ENCODE results near the gene TRABD2B. TPM values are rescaled to one million over a fixed set of nuclear protein-coding genes. Genes with fewer than 3 reads are reported as not detected.

TRABD2B gene
- total and polyA plus RNA-seq, 2 of the 4 experiments (the other 2 are of a cell fraction): not detected

GRCh38 chr1:47841356-47841755 lies 155.8 kb downstream of the TRABD2B start:
- WGBS, 2 experiments (ENCODE audit: extremely low coverage in 2 of 2, insufficient read length in 1 of 2): no CpG with 5 or more reads among the region's 3 CpGs
- ATAC-seq (ENCODE audit: low read depth): no peak
- DNase-seq: no peak
- H3K23ac ChIP-seq (ENCODE audit: low read depth, low read length): no peak overlapping the region
- no peak overlapping the region for H2BK15ac ChIP-seq (ENCODE audit: low read depth, low read length)
- no peak overlapping the region for H3K27ac ChIP-seq (ENCODE audit: insufficient read depth, low read length)
- H2AK5ac ChIP-seq (ENCODE audit: low read depth, low read length): no peak overlapping the region
- no peak overlapping the region for H3K14ac ChIP-seq (replicated peaks; ENCODE audit: low read depth, low read length)
- dilution Hi-C loops (cut with HindIII; ENCODE audit: low sequenced_read_pairs, unreplicated experiment) (no loop called here), in situ Hi-C loops (cut with MboI; ENCODE audit: low sequenced_read_pairs) (no loop called here), intact Hi-C loops (cut with micrococcal nuclease) (no loop called here)
- H3K18ac ChIP-seq (ENCODE audit: low read depth, low read length): no peak overlapping the region
- H3K4me1 ChIP-seq (ENCODE audit: control insufficient read depth, insufficient read depth, low read length): no peaks in the 10 kb centered on the region
- no peak overlapping the region for H2AK9ac ChIP-seq (replicated peaks; ENCODE audit: low read depth, low read length, poor library complexity)
- no peaks in the 10 kb centered on the region for H3K27me3 ChIP-seq (ENCODE audit: control insufficient read depth, insufficient read depth, low read length)
- H4K20me1 ChIP-seq (ENCODE audit: insufficient read depth, low read length): no peaks in the 10 kb centered on the region
- H3K56ac ChIP-seq (ENCODE audit: extremely low read depth, insufficient read depth, low read length): no peak overlapping the region
- no peak overlapping the region for H2BK5ac ChIP-seq (ENCODE audit: low read depth, low read length, poor library complexity, severe bottlenecking)
- H4K5ac ChIP-seq (ENCODE audit: low read depth, low read length): no peak overlapping the region
- H3K79me1 ChIP-seq (ENCODE audit: low read depth in 1 of 2, low read length in 2 of 2): no peaks in the 10 kb centered on the region
- no peak overlapping the region for H4K91ac ChIP-seq (ENCODE audit: insufficient read depth, low read depth, low read length)
- no peak overlapping the region for H3K4ac ChIP-seq (ENCODE audit: low read depth, low read length)
- no peak overlapping the region for H2BK120ac ChIP-seq (ENCODE audit: low read depth, low read length)
- no peak overlapping the region for H3K4me2 ChIP-seq (ENCODE audit: low read depth, low read length)
- H3K9me1 ChIP-seq (ENCODE audit: insufficient read depth, low read length): no peaks in the 10 kb centered on the region
- H3K36me3 ChIP-seq (ENCODE audit: control insufficient read depth, insufficient read depth, low read length): no peaks in the 10 kb centered on the region
- CTCF ChIA-PET: interaction anchor here (0.5 kb wide), 1 partner anchor 55 kb away, joined by 3 read pairs; no protein-coding TSS in a partner anchor
- TF ChIP-seq FOS (IDR thresholded peaks at IDR 0.05; ENCODE audit: low read depth, low read length) (no peak), NFE2L2 (IDR thresholded peaks at IDR 0.05; ENCODE audit: low read depth, low read length) (no peak), POLR2A (IDR thresholded peaks at IDR 0.05; ENCODE audit: low read depth, low read length) (no peak), MAZ (IDR thresholded peaks at IDR 0.05; ENCODE audit: borderline replicate concordance, low read depth, low read length) (no peak), MAFK (IDR thresholded peaks at IDR 0.05; ENCODE audit: low read depth, low read length) (no peak), BHLHE40 (IDR thresholded peaks at IDR 0.05; ENCODE audit: low read depth, low read length) (no peak), CHD1 (IDR thresholded peaks at IDR 0.05; ENCODE audit: low read depth, low read length) (no peak), SMC3 (IDR thresholded peaks at IDR 0.05; ENCODE audit: low read depth, low read length) (no peak), RFX5 (IDR thresholded peaks at IDR 0.05; ENCODE audit: low read depth, low read length) (no peak), RAD21 (IDR thresholded peaks at IDR 0.05; ENCODE audit: low read length) (no peak), CEBPB (IDR thresholded peaks at IDR 0.05; ENCODE audit: low read depth, low read length) (no peak)
- TF ChIP-seq, protein P1, sequence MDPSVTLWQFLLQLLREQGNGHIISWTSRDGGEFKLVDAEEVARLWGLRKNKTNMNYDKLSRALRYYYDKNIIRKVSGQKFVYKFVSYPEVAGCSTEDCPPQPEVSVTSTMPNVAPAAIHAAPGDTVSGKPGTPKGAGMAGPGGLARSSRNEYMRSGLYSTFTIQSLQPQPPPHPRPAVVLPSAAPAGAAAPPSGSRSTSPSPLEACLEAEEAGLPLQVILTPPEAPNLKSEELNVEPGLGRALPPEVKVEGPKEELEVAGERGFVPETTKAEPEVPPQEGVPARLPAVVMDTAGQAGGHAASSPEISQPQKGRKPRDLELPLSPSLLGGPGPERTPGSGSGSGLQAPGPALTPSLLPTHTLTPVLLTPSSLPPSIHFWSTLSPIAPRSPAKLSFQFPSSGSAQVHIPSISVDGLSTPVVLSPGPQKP (IDR thresholded peaks at IDR 0.05; ENCODE audit: borderline replicate concordance, low read depth, low read length): no peak
- TF ChIP-seq, protein P2, sequence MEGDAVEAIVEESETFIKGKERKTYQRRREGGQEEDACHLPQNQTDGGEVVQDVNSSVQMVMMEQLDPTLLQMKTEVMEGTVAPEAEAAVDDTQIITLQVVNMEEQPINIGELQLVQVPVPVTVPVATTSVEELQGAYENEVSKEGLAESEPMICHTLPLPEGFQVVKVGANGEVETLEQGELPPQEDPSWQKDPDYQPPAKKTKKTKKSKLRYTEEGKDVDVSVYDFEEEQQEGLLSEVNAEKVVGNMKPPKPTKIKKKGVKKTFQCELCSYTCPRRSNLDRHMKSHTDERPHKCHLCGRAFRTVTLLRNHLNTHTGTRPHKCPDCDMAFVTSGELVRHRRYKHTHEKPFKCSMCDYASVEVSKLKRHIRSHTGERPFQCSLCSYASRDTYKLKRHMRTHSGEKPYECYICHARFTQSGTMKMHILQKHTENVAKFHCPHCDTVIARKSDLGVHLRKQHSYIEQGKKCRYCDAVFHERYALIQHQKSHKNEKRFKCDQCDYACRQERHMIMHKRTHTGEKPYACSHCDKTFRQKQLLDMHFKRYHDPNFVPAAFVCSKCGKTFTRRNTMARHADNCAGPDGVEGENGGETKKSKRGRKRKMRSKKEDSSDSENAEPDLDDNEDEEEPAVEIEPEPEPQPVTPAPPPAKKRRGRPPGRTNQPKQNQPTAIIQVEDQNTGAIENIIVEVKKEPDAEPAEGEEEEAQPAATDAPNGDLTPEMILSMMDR (conservative IDR thresholded peaks at IDR 0.05; ENCODE audit: low read depth, low read length): no peak
- no peak overlapping the region for H3K4me3 ChIP-seq (ENCODE audit: insufficient read depth, low read depth, low read length)
- no peak overlapping the region for H2AFZ ChIP-seq (replicated peaks; ENCODE audit: low read length, poor library complexity)
- POLR2A ChIA-PET (ENCODE audit: unreplicated experiment): no interaction called here
- H3K9me3 ChIP-seq (ENCODE audit: control insufficient read depth, insufficient read depth, low read length): no peaks in the 10 kb centered on the region
- no TSS peak for BruUV-seq (replicated peaks)
- no peak overlapping the region for H2BK20ac ChIP-seq (ENCODE audit: low read depth, low read length)
- no peak overlapping the region for H4K8ac ChIP-seq (ENCODE audit: low read depth in 2 of 2, low read length in 2 of 2)
- no peak overlapping the region for H3K9ac ChIP-seq (ENCODE audit: low read depth, low read length)
